Stimulated activated naive B cell treated with anti-CD40 and anti-IgM and Interleukin-4, amounts not matched to agents 10 μg/mL and 1 μg/mL and 100 μg/mL, for 72 hours (primary cell): Measurements from ENCODE around the gene UBE2J2.
A peak's percentile ranks its signal among the peaks of the same experiment; 100 is the strongest.

ENCODE experiments used
- ATAC-seq, 2 donors: fragments of 150-1000 bp; cut with Tn5 transposase; replicated peaks; 2 replicates each; pipeline ENCODE4 v1.10.0; 2021; ENCODE audit warnings: moderate library complexity in 1 of 2
- DNase-seq: peaks from one replicate; pipeline ENCODE4 v3.0.0; 2021
- H3K27ac Mint-ChIP-seq: one replicate; pipeline ENCODE4 v1.8.0; 2022; ENCODE audit warnings: mild to moderate bottlenecking, mixed read lengths
- H3K27me3 Mint-ChIP-seq, 2 donors: one replicate each; pipeline ENCODE4 v1.8.0; 2022; ENCODE audit warnings: mixed read lengths in 2 of 2
- H3K36me3 Mint-ChIP-seq, 2 donors: one replicate each; pipeline ENCODE4 v1.8.0; 2022; ENCODE audit warnings: mixed read lengths in 2 of 2, mild to moderate bottlenecking in 1 of 2
- H3K4me1 Mint-ChIP-seq, 2 donors: one replicate each; pipeline ENCODE4 v1.8.0; 2022; ENCODE audit warnings: mixed read lengths in 2 of 2, mild to moderate bottlenecking in 1 of 2
- H3K4me3 Mint-ChIP-seq, 2 donors: one replicate each; pipeline ENCODE4 v1.8.0; 2022; ENCODE audit warnings: mild to moderate bottlenecking in 2 of 2, mixed read lengths in 2 of 2, moderate library complexity in 1 of 2
- H3K9me3 Mint-ChIP-seq, 2 donors: one replicate each; pipeline ENCODE4 v1.8.0; 2022; ENCODE audit warnings: mixed read lengths in 2 of 2, mild to moderate bottlenecking in 1 of 2

The UBE2J2 gene

DNA sequence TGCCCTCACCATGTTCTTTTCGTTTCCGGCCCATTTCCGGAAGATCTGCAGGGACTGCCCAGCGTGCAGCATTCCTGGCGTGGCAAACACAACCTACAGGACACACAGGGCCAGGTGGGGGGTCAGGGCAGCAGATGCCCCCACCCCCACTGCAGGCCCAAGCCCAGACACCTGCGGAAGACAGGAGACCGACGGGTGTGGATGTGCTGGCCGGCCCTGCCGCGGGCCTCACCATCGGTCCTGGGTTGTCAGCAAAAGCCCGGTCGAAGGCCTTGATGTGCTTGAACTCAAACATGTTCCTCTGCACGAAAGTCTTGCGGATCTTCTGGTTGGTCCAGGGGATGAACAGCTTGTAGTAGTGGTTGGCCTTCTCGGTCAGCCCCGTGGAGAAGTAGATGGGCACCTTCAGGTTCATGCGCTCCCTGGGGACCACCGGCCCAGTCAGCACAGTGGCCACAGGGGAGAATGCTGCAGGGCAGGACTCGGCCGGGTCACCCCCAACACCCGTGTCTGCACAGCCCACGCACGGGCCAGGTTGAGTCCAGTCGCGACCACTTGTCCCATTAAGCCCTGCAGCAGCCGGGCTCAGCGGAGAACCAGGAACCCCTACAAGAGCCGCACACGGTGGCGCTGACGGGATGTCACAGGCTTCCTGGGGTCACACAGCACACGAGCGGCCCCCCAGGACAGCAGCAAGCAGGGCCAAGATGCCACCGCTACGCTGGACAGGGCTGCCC is 40.0 kb upstream of the UBE2J2 start:
- Mint-ChIP-seq H3K27me3 (no peaks in the 10 kb centered on the region), H3K36me3 (peaks cover 23 to 36% of the 10 kb centered on the region in 2 donors), H3K9me3 (no peaks in the 10 kb centered on the region)

DNA sequence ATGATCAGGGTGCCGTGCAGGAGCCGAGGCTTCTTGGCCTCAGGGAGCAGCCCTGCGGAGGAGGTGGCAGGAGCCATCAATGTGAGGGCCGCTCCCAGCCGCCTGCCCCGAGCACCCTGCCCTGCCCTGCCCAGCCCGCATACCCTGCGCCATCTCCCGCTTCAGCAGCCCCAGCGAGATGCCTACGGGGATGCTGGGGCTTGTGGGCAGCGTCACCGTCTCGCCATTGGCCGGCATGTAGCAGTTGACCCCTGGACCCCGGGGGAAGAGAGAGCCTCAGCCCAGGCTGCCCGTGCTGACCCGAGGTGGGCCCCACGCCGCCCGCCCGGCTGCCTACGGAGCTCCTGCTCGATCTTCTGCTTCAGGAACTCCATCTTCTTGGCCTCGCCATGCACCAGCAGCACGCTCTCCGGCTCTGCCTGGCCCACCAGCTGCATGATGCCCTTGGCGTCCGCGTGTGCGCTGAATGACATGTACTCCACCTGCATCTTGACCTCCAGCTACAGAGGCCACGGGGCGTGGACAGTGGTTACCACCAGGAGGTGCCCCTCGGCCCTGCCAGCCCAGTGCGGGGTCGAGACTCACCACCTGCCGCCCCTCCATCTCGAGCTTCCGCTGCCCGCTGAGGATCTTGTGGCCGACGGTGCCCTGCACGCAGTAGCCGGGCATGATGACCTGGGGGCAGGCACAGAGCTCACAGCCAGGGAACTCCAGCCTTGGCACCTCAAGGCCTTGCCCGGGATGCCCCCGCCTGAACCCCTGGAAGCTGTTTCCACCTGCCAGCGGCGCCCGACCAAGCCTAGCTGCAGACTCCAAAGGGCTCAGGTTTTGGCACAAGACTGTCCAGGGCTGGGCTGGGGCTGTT is 39.0 kb upstream of the UBE2J2 start:
- DNase-seq = no peak
- H3K27me3 Mint-ChIP-seq = no peaks in the 10 kb centered on the region
- peaks cover 7 to 14% of the 10 kb centered on the region in 2 donors for H3K4me1 Mint-ChIP-seq
- no peak overlapping the region for H3K27ac Mint-ChIP-seq
- no peak for ATAC-seq
- peaks cover 23 to 32% of the 10 kb centered on the region in 2 donors for H3K36me3 Mint-ChIP-seq
- no peaks in the 10 kb centered on the region for H3K9me3 Mint-ChIP-seq
- no peak overlapping the region for H3K4me3 Mint-ChIP-seq

More for the DNA sequence above, 40.0 kb upstream of the UBE2J2 start:
- Mint-ChIP-seq H3K4me3 (no peak overlapping the region), H3K27ac (peak overlapping the region; percentile 44), H3K4me1 (peaks cover 7 to 16% of the 10 kb centered on the region in 2 donors)
- no peak for DNase-seq
- no peak for ATAC-seq

DNA sequence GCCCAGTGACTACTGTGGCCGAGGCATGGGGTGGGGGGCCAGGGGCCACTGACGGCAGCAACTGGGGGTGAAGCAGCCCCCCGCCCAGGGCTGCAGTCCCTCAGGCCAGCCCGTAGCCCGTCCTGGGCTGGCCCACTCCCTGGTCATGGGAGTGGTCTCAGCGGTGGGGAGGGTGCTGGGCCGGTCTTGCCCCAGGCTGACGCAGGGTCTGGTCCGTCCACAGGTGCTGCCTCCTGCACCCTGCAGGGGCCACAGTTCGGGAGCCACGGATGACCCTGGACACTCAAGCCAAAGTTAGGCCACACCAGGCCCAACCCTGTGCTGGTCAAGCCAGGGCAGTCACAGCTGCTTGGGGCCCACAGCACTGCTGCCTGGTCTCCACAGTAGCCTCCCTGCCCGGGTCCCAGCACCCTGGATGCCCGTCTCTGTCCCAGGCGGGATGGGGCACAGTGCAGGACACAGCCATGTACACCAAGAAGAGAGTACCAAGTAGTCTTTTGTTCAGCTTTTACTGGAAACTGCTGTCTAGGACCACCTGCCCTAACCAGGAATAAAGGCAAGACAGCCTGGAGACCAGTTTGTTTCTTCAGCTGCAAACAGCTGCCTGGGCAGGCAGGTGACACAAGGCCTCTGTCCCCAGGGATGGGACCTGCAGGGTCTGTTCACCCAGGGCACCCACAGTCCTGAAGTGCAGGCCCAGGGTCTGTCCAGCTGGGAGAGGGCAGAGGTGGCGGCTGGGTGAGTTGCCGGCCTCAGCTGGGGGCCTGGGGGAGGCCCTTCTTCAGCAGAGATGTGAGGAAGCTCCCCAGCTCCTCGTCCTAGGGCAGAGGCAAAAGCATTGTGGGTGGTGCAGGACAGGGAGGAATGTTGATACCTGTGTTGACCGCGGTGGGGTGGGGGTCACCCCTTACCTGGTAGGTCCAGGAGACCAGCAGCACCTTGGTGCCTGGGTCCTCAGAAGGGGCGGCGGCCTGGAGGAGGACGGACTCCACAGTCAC is 37.8 kb upstream of the UBE2J2 start:
- peak overlapping the region; percentile 47 for H3K27ac Mint-ChIP-seq
- peaks cover 18 to 28% of the 10 kb centered on the region in 2 donors for H3K36me3 Mint-ChIP-seq
- H3K27me3 Mint-ChIP-seq = no peaks in the 10 kb centered on the region
- ATAC-seq (no peak), DNase-seq (no peak)
- peaks cover 16 to 24% of the 10 kb centered on the region in 2 donors for H3K4me1 Mint-ChIP-seq
- no peak overlapping the region for H3K4me3 Mint-ChIP-seq
- H3K9me3 Mint-ChIP-seq = no peaks in the 10 kb centered on the region

DNA sequence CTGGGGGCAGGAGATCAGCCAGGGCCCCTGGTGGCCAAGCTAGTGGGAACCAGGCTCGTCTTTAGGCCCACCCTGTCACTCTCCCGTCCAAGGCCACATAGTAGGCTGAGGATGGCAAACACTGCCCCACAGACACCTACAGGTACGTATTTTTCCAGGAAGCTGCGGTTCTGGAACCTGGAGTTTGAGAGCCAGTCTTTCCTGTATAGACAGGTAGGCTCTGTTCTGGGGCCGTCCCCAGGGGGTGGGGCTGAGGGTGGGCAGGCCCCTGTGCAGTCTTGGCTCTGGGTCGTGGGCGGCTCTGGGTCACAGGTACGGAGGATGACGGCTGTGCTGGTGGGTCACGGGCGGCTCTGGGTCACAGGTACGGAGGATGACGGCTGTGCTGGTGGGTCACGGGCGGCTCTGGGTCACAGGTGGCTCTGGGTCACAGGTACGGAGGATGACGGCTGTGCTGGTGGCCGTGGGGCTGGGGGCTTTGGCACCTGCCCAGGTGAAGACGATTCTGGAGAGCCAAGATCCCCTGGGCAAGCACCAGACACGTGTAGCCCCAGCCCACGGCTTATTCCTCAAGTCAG is 36.9 kb upstream of the UBE2J2 start:
- no peaks in the 10 kb centered on the region for H3K9me3 Mint-ChIP-seq
- no peaks in the 10 kb centered on the region for H3K27me3 Mint-ChIP-seq
- DNase-seq (no peak), ATAC-seq (no peak)
- peak overlapping the region; percentile 13 to 89 for H3K4me3 Mint-ChIP-seq
- H3K36me3 Mint-ChIP-seq = peaks cover 14 to 22% of the 10 kb centered on the region in 2 donors
- peaks cover 23 to 32% of the 10 kb centered on the region in 2 donors for H3K4me1 Mint-ChIP-seq
- no peak overlapping the region for H3K27ac Mint-ChIP-seq

DNA sequence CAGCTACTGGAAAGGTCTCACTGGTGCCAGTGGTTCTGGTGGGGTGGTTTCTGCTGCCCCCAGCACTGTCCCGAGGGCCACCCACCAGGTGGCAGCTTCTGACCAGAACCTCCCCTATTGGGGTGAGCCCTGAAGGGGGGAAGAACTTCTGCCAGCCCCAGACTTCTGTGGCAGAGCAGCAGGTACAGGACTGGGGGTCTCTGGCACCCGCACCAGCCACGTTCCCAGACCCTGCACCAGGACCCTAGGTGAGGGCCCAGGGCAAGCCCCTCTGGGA is 36.4 kb upstream of the UBE2J2 start:
- H3K4me3 Mint-ChIP-seq = peak overlapping the region; percentile 85 to 89
- H3K27me3 Mint-ChIP-seq = no peaks in the 10 kb centered on the region
- H3K4me1 Mint-ChIP-seq = peaks cover 24 to 38% of the 10 kb centered on the region in 2 donors
- peaks cover 12 to 21% of the 10 kb centered on the region in 2 donors for H3K36me3 Mint-ChIP-seq
- ATAC-seq (no peak), DNase-seq (no peak)
- peak overlapping the region; percentile 31 for H3K27ac Mint-ChIP-seq
- H3K9me3 Mint-ChIP-seq = no peaks in the 10 kb centered on the region

DNA sequence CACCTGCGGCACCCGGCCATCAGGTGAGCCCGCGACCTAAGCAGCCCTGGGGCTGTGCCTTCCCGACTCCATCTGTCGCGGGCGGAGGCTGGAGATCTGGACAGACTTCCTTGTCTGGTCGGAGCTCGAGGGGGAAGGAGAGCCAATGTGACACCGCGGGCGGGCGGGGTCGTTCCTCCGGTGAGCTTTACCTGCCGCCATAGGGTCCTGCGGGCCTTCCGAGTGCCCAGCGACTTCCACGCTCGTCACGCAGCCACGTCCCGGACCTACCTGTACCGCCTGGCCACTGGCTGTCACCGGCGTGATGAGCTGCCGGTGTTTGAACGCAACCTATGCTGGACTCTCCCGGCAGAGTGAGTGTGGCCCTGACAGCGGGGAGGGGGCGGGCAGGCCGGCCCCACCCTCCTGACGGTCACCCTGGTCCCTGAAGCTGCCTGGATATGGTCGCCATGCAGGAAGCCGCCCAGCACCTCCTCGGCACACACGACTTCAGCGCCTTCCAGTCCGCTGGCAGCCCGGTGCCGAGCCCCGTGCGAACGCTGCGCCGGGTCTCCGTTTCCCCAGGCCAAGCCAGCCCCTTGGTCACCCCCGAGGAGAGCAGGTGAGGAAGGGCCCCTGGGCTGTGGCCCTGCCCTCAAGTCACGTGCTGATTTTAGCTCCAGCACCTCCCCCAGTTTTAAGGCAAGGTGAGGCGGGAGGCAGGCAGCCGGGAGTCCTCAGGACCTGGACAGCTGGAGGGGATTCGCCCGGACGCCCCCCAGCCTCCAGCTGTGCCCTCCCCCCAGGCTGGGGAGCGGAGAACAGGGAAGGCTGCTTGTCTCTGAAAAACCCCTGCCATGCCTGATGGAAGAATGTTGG is 35.8 kb upstream of the UBE2J2 start:
- no peak for DNase-seq
- H3K36me3 Mint-ChIP-seq = peaks cover 9 to 16% of the 10 kb centered on the region in 2 donors

DNA sequence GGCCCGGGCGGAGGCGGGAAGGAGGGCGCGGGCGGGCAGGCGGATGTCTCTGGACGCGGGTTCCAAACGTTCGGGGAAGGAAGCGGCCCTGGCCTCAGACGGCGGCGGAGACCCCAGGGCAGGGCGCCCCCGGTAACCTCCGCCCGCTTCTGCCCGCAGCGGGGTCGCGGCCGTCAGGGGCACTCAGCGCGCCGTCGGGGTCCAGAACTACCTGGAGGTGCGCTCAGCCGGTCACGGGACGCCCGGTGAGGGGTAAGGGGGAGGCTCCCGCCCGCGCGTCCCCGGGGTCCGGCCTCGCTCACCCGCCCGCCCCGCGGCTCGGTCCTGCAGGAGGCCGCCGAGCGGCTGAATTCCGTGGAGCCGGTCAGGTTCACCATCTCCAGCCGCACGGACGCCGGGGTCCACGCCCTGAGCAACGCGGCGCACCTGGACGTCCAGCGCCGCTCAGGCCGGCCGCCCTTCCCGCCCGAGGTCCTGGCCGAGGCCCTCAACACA is 35.1 kb upstream of the UBE2J2 start:
- H3K27ac Mint-ChIP-seq = peak overlapping the region; percentile 92
- ATAC-seq = no peak

More for the DNA sequence above, 35.8 kb upstream of the UBE2J2 start:
- no peaks in the 10 kb centered on the region for H3K27me3 Mint-ChIP-seq
- no peak for ATAC-seq
- peak overlapping the region; percentile 82 for H3K27ac Mint-ChIP-seq
- peak overlapping the region; percentile 85 to 89 for H3K4me3 Mint-ChIP-seq
- peaks cover 26 to 43% of the 10 kb centered on the region in 2 donors for H3K4me1 Mint-ChIP-seq
- H3K9me3 Mint-ChIP-seq = no peaks in the 10 kb centered on the region

DNA sequence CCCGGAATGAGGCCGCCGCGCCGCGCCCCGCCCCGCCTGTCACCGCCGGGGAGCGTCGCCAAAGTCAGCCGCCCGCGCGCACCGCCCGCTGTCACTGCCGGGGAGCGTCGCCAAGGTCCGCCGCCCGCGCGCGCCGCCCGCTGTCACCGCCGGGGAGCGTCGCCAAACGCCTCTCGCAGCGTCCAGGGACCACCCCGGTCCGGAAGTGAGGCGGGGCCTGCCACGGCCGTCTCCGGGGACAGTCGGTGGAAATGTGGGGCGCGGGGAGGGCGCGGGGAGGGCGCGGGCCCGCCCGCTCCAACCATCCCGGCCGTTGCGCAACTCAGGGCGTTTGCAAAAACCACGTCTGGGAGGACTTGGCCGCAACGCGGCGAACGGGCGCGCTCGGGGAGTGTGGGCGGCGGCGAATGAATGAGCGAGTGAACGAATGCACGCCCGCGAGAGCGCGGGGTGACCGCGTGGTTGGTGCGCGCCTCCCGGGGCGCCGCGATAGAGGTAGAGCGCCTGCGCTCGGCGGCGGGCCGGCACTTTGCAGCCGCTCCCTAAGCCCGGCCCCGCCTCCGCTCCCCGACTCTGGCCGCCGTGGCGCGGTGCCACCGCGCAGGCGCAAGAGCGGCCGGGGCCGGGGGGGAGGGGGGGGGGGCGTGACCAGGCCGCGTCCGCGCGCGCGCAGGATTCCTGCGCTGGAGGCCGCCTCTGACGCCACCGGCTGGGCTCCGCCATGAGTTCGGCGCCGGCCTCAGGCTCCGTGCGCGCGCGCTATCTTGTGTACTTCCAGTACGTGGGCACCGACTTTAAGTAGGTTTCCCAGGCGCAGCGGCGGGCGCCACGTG is 34.5 kb upstream of the UBE2J2 start, which contains the start of the genes ACAP3 and PUSL1:
TSS of gene ACAP3 (minus strand) at position 8 of the 833 bp plus-strand sequence. CDS start 115 bp downstream, outside the sequence.
TSS of gene PUSL1 (plus strand) at position 675 of the 833 bp plus-strand sequence. CDS start at position 722, 47 bp downstream.
- Mint-ChIP-seq H3K4me1 (peaks cover 30 to 45% of the 10 kb centered on the region in 2 donors), H3K27me3 (no peaks in the 10 kb centered on the region), H3K4me3 (peak within 1 kb of the TSS; percentile 85 to 89), H3K27ac (peak within 1 kb of the TSS; percentile 92), H3K36me3 (peaks cover 3 to 8% of the 10 kb centered on the region in 2 donors), H3K9me3 (no peaks in the 10 kb centered on the region)
- DNase-seq (peak; percentile 88), ATAC-seq (peak; percentile 79 to 84)

More for the DNA sequence above, 35.1 kb upstream of the UBE2J2 start:
- DNase-seq = no peak
- Mint-ChIP-seq H3K9me3 (no peaks in the 10 kb centered on the region), H3K4me3 (peak overlapping the region; percentile 85 to 89), H3K4me1 (peaks cover 29 to 45% of the 10 kb centered on the region in 2 donors), H3K27me3 (no peaks in the 10 kb centered on the region), H3K36me3 (peaks cover 9 to 13% of the 10 kb centered on the region in 2 donors)

DNA sequence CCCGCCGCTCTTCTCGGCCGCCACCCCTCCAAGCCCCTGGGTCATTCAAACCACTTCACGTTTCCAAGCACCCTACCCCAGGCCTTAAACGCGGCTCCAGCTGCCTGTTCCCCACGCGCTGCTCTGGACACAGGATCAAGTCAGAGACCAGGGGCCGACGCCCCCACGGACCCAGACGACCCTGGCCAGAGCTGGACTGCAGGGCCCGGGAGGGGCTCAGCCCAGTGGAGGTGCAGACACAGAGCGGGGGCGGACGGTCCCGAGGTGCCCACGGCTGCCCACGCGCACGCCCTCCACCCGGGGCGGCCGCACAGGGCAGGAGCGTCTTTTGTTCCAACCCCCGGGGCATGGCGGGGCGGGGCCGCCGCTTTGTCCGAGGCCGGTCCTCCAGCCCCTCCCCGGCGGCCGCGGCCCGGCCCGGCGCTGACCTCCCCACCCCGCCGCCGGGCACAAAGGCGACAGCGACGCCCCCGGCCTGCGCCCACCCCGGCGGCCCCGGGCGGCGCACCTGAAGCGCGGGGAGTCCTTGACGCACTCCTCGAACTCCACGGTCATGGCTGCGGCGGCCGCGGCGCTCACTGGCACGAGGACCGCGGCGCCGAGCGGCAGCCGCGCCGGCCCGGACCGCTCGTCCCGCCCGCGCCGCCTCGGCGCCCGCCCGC is 33.7 kb upstream of the UBE2J2 start:
- DNase-seq = peak; percentile 27

DNA sequence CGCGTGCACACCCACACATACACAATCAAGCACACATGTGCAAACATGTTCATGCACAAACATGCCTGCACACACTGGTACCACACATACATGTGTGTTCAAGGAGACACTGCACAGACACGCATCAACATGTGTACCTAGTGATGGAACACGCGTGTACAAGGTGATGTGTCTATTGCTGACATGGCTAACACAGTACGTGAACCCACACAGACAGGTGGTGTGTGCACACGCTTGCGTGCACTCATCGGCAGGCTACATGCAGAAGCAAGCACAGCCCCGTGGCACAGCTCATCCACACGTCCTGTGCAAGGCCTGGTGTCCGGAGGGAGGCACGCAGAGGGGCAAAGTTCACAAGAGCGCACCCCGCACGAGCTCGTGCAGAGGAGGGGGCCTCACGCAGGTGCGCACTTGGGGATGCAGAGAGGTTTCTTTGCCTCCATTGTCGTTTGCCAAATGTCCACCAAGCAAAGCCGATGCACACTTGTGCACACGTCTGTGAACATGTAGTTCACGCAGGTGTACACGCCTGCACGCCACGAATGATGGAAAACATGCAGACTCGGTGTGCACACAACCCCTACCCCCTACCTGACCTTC is 33.1 kb upstream of the UBE2J2 start:
- Mint-ChIP-seq H3K9me3 (no peaks in the 10 kb centered on the region), H3K27ac (peak overlapping the region; percentile 67), H3K4me1 (peaks cover 32 to 45% of the 10 kb centered on the region in 2 donors), H3K4me3 (peak overlapping the region; percentile 82 to 89), H3K27me3 (no peaks in the 10 kb centered on the region), H3K36me3 (peaks cover 1 to 5% of the 10 kb centered on the region in 2 donors)
- ATAC-seq = no peak
- DNase-seq = no peak

More for the DNA sequence above, 33.7 kb upstream of the UBE2J2 start:
- peak; percentile 1 to 3 for ATAC-seq
- Mint-ChIP-seq H3K27ac (peak overlapping the region; percentile 73), H3K27me3 (no peaks in the 10 kb centered on the region), H3K9me3 (no peaks in the 10 kb centered on the region), H3K36me3 (peaks cover 0 to 5% of the 10 kb centered on the region in 2 donors), H3K4me1 (peaks cover 32 to 45% of the 10 kb centered on the region in 2 donors), H3K4me3 (peak overlapping the region; percentile 82 to 89)

DNA sequence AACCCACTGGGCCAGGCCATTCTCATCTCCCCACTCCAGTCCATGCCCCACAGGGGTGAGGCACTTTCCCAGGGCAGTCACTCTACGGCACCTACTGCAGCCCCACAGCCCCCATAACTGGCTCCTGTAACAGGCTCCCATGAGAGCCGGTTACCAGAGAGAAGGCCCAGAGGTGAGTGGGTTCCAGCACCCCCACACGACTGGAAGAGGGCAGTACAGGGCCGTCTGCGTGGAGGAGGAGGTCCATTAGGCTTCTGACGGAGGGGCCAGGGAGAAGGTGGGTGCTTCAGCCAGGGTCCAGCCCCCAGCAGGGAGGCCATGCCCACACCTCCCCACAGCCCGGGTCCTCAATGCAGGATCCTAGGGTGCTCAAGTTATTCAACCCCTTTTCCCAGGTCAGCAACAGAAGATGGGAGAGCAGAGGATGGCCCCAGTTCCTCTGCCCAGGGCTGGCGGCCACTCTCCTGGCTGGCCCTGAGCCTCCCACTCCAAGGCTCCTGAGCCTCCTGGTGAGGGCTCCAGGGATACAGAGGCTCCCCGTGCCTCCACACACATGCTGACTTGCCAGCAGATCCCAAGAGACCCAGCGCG is 32.5 kb upstream of the UBE2J2 start:
- H3K27ac Mint-ChIP-seq = peak overlapping the region; percentile 86
- no peak for DNase-seq

More for the DNA sequence above, 32.5 kb upstream of the UBE2J2 start:
- ATAC-seq = no peak
- peaks cover 1 to 5% of the 10 kb centered on the region in 2 donors for H3K36me3 Mint-ChIP-seq
- H3K4me1 Mint-ChIP-seq = peaks cover 32 to 45% of the 10 kb centered on the region in 2 donors
- peak overlapping the region; percentile 82 to 89 for H3K4me3 Mint-ChIP-seq
- H3K27me3 Mint-ChIP-seq = no peaks in the 10 kb centered on the region
- no peaks in the 10 kb centered on the region for H3K9me3 Mint-ChIP-seq
